ENCODE measurements around the gene DOC2A.

DOC2A gene

GRCh38 chr16:30007378-30007895 is 3.4 kb downstream of the DOC2A start:
- TF ChIP-seq, protein P1, sequence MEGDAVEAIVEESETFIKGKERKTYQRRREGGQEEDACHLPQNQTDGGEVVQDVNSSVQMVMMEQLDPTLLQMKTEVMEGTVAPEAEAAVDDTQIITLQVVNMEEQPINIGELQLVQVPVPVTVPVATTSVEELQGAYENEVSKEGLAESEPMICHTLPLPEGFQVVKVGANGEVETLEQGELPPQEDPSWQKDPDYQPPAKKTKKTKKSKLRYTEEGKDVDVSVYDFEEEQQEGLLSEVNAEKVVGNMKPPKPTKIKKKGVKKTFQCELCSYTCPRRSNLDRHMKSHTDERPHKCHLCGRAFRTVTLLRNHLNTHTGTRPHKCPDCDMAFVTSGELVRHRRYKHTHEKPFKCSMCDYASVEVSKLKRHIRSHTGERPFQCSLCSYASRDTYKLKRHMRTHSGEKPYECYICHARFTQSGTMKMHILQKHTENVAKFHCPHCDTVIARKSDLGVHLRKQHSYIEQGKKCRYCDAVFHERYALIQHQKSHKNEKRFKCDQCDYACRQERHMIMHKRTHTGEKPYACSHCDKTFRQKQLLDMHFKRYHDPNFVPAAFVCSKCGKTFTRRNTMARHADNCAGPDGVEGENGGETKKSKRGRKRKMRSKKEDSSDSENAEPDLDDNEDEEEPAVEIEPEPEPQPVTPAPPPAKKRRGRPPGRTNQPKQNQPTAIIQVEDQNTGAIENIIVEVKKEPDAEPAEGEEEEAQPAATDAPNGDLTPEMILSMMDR (IDR thresholded peaks at IDR 0.05; ENCODE audit: low read depth, low read length), result no peak
- no peak overlapping the region for H3K4me3 ChIP-seq (ENCODE audit: low read depth, low read length)

- no peak overlapping the region for H3K4me3 ChIP-seq (ENCODE audit: low read depth, low read length)
- TF ChIP-seq, protein P1 (IDR thresholded peaks at IDR 0.05; ENCODE audit: low read depth, low read length), result no peak
Measured at GRCh38 chr16:30006659-30007377, 4.0 kb downstream of the DOC2A start.

DNA sequence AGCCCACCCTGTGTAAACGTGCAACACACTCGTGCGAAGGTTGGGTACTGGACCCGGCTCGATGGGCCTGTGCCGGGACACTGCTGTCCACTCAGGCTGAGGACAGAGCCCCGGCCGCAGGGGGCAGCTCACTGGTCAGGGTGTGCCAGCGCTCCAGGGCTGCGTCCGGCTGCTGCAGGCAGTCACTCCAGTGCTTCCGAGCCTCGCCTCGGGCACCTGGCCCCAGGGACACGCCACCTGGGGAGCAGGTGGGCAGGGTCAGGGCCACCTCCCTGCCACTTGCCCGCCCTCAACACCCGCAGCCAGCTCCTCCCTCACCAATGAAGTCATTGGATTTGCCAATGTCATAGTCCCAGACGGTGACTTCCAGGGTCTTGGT is 4.7 kb downstream of the DOC2A start:
- H3K4me3 ChIP-seq (ENCODE audit: low read depth, low read length), result no peak overlapping the region

DNA sequence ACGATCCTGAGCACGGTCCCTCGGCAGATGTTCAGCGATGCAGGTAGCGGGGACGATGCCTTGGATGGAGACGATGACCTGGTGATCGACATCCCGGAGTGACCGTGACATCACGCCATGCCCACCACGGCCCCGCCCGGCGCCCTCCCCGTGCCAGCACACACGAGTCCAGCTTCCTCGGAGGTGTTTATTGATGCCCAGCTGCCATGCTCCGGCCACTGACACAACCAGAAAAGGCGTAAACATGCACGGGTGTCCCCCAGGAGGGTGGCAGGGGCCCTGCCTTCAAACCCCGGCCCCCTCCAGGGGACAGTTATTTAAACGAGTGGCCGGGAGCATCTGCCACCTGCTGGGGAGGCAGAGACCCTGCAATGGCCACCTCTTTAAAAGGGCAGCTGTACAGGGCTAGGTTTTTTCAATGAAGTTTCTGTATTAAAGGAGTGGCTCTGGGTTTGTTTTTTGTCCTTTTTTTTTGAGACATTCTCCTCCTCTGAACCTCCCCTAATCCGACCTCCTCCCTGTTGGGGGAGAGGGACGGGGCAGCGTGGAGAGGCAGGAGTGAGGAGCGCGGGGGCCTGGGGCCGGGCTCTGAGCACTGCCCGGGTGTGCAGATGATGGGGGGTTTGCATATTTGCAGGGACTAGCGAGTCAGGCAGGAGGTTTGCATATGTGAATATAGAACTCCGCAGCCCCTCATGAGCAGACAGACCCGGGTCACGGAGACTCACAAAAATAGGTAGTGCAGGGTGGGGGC is 5.3 kb downstream of the DOC2A start:
- H3K4me3 ChIP-seq (ENCODE audit: low read depth, low read length), result no peak overlapping the region
- TF ChIP-seq, protein P1 (IDR thresholded peaks at IDR 0.05; ENCODE audit: low read depth, low read length), result peak; percentile 78

More for the DNA sequence above, 4.7 kb downstream of the DOC2A start:
- TF ChIP-seq, protein P1 (IDR thresholded peaks at IDR 0.05; ENCODE audit: low read depth, low read length), result no peak

DNA sequence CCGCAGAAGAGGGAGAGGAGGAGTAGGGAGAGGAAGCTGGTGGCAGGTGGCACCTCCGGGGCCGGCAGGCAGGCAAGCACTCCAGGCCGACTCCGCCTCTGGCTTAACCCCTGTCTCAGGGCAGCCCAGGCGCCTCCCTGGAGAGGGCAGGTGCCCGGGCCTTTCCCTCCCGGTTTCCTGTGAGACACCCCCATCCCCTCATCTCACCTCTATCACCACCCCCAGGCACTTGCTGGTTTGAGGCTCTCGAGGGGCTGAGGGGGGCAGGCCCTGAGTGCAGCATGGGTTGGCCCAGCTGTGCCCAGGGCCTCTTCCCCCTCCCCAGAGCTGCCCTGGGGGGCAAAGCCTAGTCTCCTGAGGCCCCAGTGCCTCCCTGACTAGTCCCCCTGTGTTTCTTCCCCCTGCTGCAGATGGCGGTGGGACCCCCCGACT is 6.0 kb downstream of the DOC2A start:
- TF ChIP-seq, protein P1 (IDR thresholded peaks at IDR 0.05; ENCODE audit: low read depth, low read length), result no peak
- no peak overlapping the region for H3K4me3 ChIP-seq (ENCODE audit: low read depth, low read length)

GRCh38 chr16:30004424-30004776 is 6.4 kb downstream of the DOC2A start:
- H3K4me3 ChIP-seq (ENCODE audit: low read depth, low read length), result no peak overlapping the region
- TF ChIP-seq, protein P1 (IDR thresholded peaks at IDR 0.05; ENCODE audit: low read depth, low read length), result no peak
